Activated naive CD4-positive, alpha-beta T cell treated with anti-CD3 and anti-CD28 coated beads, Interleukin-2, amount 50 U/mL, for 16 hours (primary cell): ENCODE data around the gene USP40.

Experiments used
- DNase-seq: peaks from one replicate; pipeline ENCODE4 v3.0.0-alpha.2; 2020

Gene USP40

GRCh38 chr2:233458031-233458610 lies 108.5 kb downstream of the USP40 start:
- no peak for DNase-seq

- DNase-seq = no peak
These were observed 109.2 kb downstream of the USP40 start for GRCh38 chr2:233457356-233457755.

GRCh38 chr2:233456934-233457333 lies 109.6 kb downstream of the USP40 start:
- DNase-seq = no peak

- no peak for DNase-seq
These were observed 110.5 kb downstream of the USP40 start for GRCh38 chr2:233456111-233456510.

- no peak for DNase-seq
These were observed 111.1 kb downstream of the USP40 start for GRCh38 chr2:233455491-233455890.

- no peak for DNase-seq
These were observed 111.6 kb downstream of the USP40 start for GRCh38 chr2:233455006-233455405.

GRCh38 chr2:233453916-233454315 lies 112.7 kb downstream of the USP40 start:
- DNase-seq = no peak

- peak; percentile 3 for DNase-seq
These were observed 113.3 kb downstream of the USP40 start for GRCh38 chr2:233453111-233453915.

- DNase-seq = peak; percentile 2
These were observed 114.6 kb downstream of the USP40 start for GRCh38 chr2:233451950-233452349.

GRCh38 chr2:233450864-233451575 lies 115.6 kb downstream of the USP40 start:
- DNase-seq = peak; percentile 6

- peak; percentile 4 for DNase-seq
These were observed 116.4 kb downstream of the USP40 start for GRCh38 chr2:233449921-233450863.

GRCh38 chr2:233449081-233449901 lies 117.3 kb downstream of the USP40 start:
- DNase-seq = peak; percentile 5

- DNase-seq = no peak
These were observed 118.0 kb downstream of the USP40 start for GRCh38 chr2:233448575-233448974.

- peak; percentile 11 for DNase-seq
These were observed 118.4 kb downstream of the USP40 start for GRCh38 chr2:233448220-233448559.

- no peak for DNase-seq
These were observed 118.9 kb downstream of the USP40 start for GRCh38 chr2:233447506-233448219.

- peak; percentile 8 for DNase-seq
These were observed 119.8 kb downstream of the USP40 start for GRCh38 chr2:233446606-233447305.

GRCh38 chr2:233446121-233446520 lies 120.5 kb downstream of the USP40 start:
- no peak for DNase-seq

- DNase-seq = no peak
These were observed 121.3 kb downstream of the USP40 start for GRCh38 chr2:233445152-233445830.

GRCh38 chr2:233444501-233444900 lies 122.1 kb downstream of the USP40 start:
- DNase-seq = no peak
